Keratinocyte (primary cell): ENCODE results near the gene ATAD2B. TPM values are rescaled to one million over a fixed set of nuclear protein-coding genes. Genes with fewer than 3 reads are reported as not detected.
"Not testable (repeated sequence)": the region's sequence is repeated elsewhere in the genome, so short reads cannot be mapped to it uniquely, and the experiment has no call there.

ENCODE experiments used
- DNase-seq: peaks from one replicate; pipeline ENCODE4 v3.0.0-alpha.2; 2011; ENCODE audit warnings: low read depth, missing footprints, low spot score
- FAIRE-seq: peaks from 2 replicates; lab custom pipeline; 2011; peaks lifted over from hg19 to GRCh38; lab: Jason Lieb, UNC
- H2AFZ ChIP-seq: 2 replicates; pipeline ENCODE4 v1.6.0; 2012; ENCODE audit warnings: low read length, control low read depth, inconsistent platforms; ENCODE audit not compliant: control insufficient read depth
- H3K27ac ChIP-seq: 2 replicates; pipeline ENCODE4 v1.5.1; 2011; ENCODE audit warnings: low read length; ENCODE audit not compliant: control insufficient read depth, insufficient read depth
- H3K27me3 ChIP-seq: 3 replicates; pipeline ENCODE4 v1.6.0; 2011; ENCODE audit warnings: low read length; ENCODE audit not compliant: control insufficient read depth, insufficient read depth; ENCODE audit errors: extremely low read depth
- H3K36me3 ChIP-seq, 2 experiments: 2 replicates in 1 of 2; 3 replicates in 1 of 2; pipeline ENCODE4 v1.5.1; 2011; ENCODE audit warnings: low read length in 2 of 2, mild to moderate bottlenecking in 1 of 2; ENCODE audit not compliant: control insufficient read depth in 2 of 2, insufficient read depth in 2 of 2; ENCODE audit errors: extremely low read depth in 1 of 2
- H3K4me1 ChIP-seq: 3 replicates; pipeline ENCODE4 v1.5.1; 2011; ENCODE audit warnings: low read length; ENCODE audit not compliant: control insufficient read depth, insufficient read depth; ENCODE audit errors: extremely low read depth
- H3K4me2 ChIP-seq: 3 replicates; pipeline ENCODE4 v1.6.0; 2011; ENCODE audit warnings: low read depth, low read length; ENCODE audit not compliant: control insufficient read depth, insufficient read depth; ENCODE audit errors: extremely low read depth
- H3K4me3 ChIP-seq, 3 experiments: fragments of 200-600 bp in 1 of 3; sonication (generic) in 1 of 3; 2 replicates in 2 of 3; 3 replicates in 1 of 3; pipeline ENCODE4 v1.5.1; 2011 to 2016; ENCODE audit warnings: low read length in 3 of 3, mild to moderate bottlenecking in 3 of 3, control low read depth in 2 of 3, inconsistent platforms in 1 of 3, low read depth in 1 of 3, mixed read lengths in 1 of 3, mixed run types in 1 of 3, moderate library complexity in 1 of 3; ENCODE audit not compliant: control insufficient read depth in 2 of 3, insufficient read depth in 2 of 3; ENCODE audit errors: extremely low read depth in 1 of 3
- H3K79me2 ChIP-seq: 2 replicates; pipeline ENCODE4 v1.6.0; 2012; ENCODE audit warnings: low read length; ENCODE audit not compliant: control insufficient read depth, insufficient read depth
- H3K9ac ChIP-seq: 3 replicates; pipeline ENCODE4 v1.6.0; 2011; ENCODE audit warnings: low read length; ENCODE audit not compliant: control insufficient read depth, insufficient read depth; ENCODE audit errors: extremely low read depth
- H3K9me1 ChIP-seq: 3 replicates; pipeline ENCODE4 v1.6.0; 2011; ENCODE audit warnings: low read length; ENCODE audit not compliant: control insufficient read depth, insufficient read depth; ENCODE audit errors: extremely low read depth
- H3K9me3 ChIP-seq: 2 replicates; pipeline ENCODE4 v1.5.1; 2012; ENCODE audit warnings: low read depth, low read length; ENCODE audit not compliant: control insufficient read depth
- H4K20me1 ChIP-seq: 3 replicates; pipeline ENCODE4 v1.6.0; 2011; ENCODE audit warnings: low read length; ENCODE audit not compliant: control insufficient read depth, insufficient read depth; ENCODE audit errors: extremely low read depth
- CTCF ChIP-seq, 3 experiments: IDR thresholded peaks in 1 of 3; conservative IDR thresholded peaks in 1 of 3; optimal IDR thresholded peaks in 1 of 3; 2 replicates in 2 of 3; 3 replicates in 1 of 3; pipeline versions ENCODE3 to v1.5.1; 2011; ENCODE audit warnings: low read length in 3 of 3, mild to moderate bottlenecking in 3 of 3, moderate library complexity in 2 of 3, control low read depth in 1 of 3, inconsistent platforms in 1 of 3; ENCODE audit not compliant: insufficient read depth in 2 of 3; ENCODE audit errors: extremely low read depth in 1 of 3
- EZH2 ChIP-seq: IDR thresholded peaks from one replicate; pipeline ENCODE4 v1.6.1; 2012; ENCODE audit warnings: inconsistent platforms, mild to moderate bottlenecking, low read length, moderate library complexity
- dilution Hi-C: fragments of 300-500 bp; cut with MboI; formaldehyde crosslinking; loops from one replicate; pipeline ENCODE4 v1.7.0; 2020; ENCODE audit warnings: low sequenced_read_pairs; ENCODE audit not compliant: extremely low pct_ligation_motif_present
- polyA plus RNA-seq, 5 experiments: library from polyadenylated mRNA; depleted of rRNA in 3 of 5; stranded (reverse) in 3 of 5; stranded (forward) in 1 of 5; unstranded in 1 of 5; fragments of >200 nt; gene quantifications; 1 replicate in 1 of 5; 2 replicates in 3 of 5; 3 replicates in 1 of 5; pipeline versions ENCODE4 v1.2.1 to v1.2.3, GENCODE V29; 2011 to 2012; ENCODE audit warnings: missing spikeins in 2 of 5, low read depth in 1 of 5, low replicate concordance in 1 of 5

ATAD2B gene
- polyA plus RNA-seq, 1 donor (not counting 4 experiments of a cell fraction or from before 2014, with no cell fraction given), result 4.4 TPM

GRCh38 chr2:23745726-23746105 lies 181.2 kb downstream of the ATAD2B start:
- TF ChIP-seq EZH2 (no peak), CTCF (optimal IDR thresholded peaks at IDR 0.05 in 1 of 3, IDR thresholded peaks at IDR 0.05 in 1 of 3, conservative IDR thresholded peaks at IDR 0.05 in 1 of 3; ENCODE audit: extremely low read depth in 1 of 3, insufficient read depth in 2 of 3, low read length in 3 of 3) (no peak)
- H3K36me3 ChIP-seq, result no peaks in the 10 kb centered on the region
- no peak overlapping the region for H3K27ac ChIP-seq
- no peaks in the 10 kb centered on the region for H3K9me3 ChIP-seq
- DNase-seq, result no peak
- H3K9ac ChIP-seq, result no peak overlapping the region
- H2AFZ ChIP-seq, result no peak overlapping the region
- no peaks in the 10 kb centered on the region for H4K20me1 ChIP-seq
- peaks cover 2% of the 10 kb centered on the region for H3K9me1 ChIP-seq
- peaks cover 9% of the 10 kb centered on the region for H3K4me1 ChIP-seq
- no peaks in the 10 kb centered on the region for H3K27me3 ChIP-seq
- no peak overlapping the region for H3K4me3 ChIP-seq
- no peak for FAIRE-seq
- no peaks in the 10 kb centered on the region for H3K79me2 ChIP-seq
- H3K4me2 ChIP-seq, result no peak overlapping the region
- dilution Hi-C loops, result no loop called here

- Histone ChIP-seq H2AFZ (no peak overlapping the region), H3K36me3 (no peaks in the 10 kb centered on the region), H3K9me3 (no peaks in the 10 kb centered on the region), H4K20me1 (no peaks in the 10 kb centered on the region), H3K4me2 (no peak overlapping the region), H3K4me1 (peaks cover 9% of the 10 kb centered on the region), H3K4me3 (no peak overlapping the region), H3K79me2 (no peaks in the 10 kb centered on the region), H3K27ac (no peak overlapping the region), H3K9ac (no peak overlapping the region), H3K9me1 (peaks cover 2% of the 10 kb centered on the region), H3K27me3 (no peaks in the 10 kb centered on the region)
- FAIRE-seq (no peak), DNase-seq (no peak)
- dilution Hi-C loops, result no loop called here
- TF ChIP-seq CTCF (optimal IDR thresholded peaks at IDR 0.05 in 1 of 3, IDR thresholded peaks at IDR 0.05 in 1 of 3, conservative IDR thresholded peaks at IDR 0.05 in 1 of 3; ENCODE audit: extremely low read depth in 1 of 3, insufficient read depth in 2 of 3, low read length in 3 of 3), result no peak
- TF ChIP-seq EZH2, result no peak
These were observed 181.7 kb downstream of the ATAD2B start for GRCh38 chr2:23745068-23745725.

DNA sequence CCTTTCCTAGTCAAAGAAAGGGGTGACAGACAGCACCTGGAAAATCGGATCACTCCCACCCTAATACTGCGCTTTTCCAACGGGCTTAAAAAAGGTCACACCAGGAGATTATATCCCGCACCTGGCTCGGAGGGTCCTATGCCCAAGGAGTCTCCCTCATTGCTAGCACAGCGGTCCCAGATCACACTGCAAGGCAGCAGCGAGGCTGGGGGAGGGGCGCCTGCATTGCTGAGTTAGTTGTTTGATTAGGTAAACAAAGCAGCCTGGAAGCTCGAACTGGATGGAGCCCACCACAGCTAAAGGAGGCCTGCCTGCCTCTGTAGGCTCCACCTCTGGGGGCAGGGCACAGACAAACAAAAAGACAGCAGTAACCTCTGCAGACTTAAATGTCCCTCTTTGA lies 190.1 kb downstream of the ATAD2B start:
- H3K27ac ChIP-seq, H4K20me1 ChIP-seq, DNase-seq, H3K27me3 ChIP-seq, H3K79me2 ChIP-seq, FAIRE-seq, H3K4me2 ChIP-seq, dilution Hi-C loops, H2AFZ ChIP-seq, H3K36me3 ChIP-seq, H3K4me1 ChIP-seq, H3K4me3 ChIP-seq, H3K9me1 ChIP-seq, H3K9me3 ChIP-seq, H3K9ac ChIP-seq: not testable (repeated sequence)
